MM.1S (cell line): Measurements from ENCODE around the gene GABRP.

Experiments used
- EZH2 ChIP-seq: fragments of 300-600 bp; sonication (generic); optimal IDR thresholded peaks from 2 replicates; pipeline ENCODE3; 2017; ENCODE audit warnings: low read depth, mild to moderate bottlenecking, antibody characterized with exemption, low read length, mixed read lengths
- TF ChIP-seq, protein P1 (sequence below): fragments of 300-600 bp; sonication (generic); IDR thresholded peaks from 2 replicates; pipeline ENCODE4 v1.5.1; 2016; ENCODE audit warnings: antibody characterized with exemption, low read length, mixed read lengths

DNA sequence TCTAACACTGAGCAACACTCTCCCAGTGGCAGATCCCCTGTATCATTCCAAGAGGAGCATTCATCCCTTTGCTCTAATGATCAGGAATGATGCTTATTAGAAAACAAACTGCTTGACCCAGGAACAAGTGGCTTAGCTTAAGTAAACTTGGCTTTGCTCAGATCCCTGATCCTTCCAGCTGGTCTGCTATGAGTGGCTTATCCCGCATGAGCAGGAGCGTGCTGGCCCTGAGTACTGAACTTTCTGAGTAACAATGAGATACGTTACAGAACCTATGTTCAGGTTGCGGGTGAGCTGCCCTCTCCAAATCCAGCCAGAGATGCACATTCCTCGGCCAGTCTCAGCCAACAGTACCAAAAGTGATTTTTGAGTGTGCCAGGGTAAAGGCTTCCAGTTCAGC lies 29.7 kb downstream of the GABRP start:
- TF ChIP-seq, protein P1, sequence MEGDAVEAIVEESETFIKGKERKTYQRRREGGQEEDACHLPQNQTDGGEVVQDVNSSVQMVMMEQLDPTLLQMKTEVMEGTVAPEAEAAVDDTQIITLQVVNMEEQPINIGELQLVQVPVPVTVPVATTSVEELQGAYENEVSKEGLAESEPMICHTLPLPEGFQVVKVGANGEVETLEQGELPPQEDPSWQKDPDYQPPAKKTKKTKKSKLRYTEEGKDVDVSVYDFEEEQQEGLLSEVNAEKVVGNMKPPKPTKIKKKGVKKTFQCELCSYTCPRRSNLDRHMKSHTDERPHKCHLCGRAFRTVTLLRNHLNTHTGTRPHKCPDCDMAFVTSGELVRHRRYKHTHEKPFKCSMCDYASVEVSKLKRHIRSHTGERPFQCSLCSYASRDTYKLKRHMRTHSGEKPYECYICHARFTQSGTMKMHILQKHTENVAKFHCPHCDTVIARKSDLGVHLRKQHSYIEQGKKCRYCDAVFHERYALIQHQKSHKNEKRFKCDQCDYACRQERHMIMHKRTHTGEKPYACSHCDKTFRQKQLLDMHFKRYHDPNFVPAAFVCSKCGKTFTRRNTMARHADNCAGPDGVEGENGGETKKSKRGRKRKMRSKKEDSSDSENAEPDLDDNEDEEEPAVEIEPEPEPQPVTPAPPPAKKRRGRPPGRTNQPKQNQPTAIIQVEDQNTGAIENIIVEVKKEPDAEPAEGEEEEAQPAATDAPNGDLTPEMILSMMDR, result no peak
- no peak for TF ChIP-seq EZH2
